DND-41 (cell line): Measurements from ENCODE around the gene RRP1.

ENCODE experiments used
- CTCF ChIP-seq: IDR thresholded peaks from 2 replicates; pipeline ENCODE4 v1.5.1; 2012; ENCODE audit warnings: borderline replicate concordance, low read length, moderate library complexity, mild to moderate bottlenecking; ENCODE audit not compliant: poor library complexity, severe bottlenecking; ENCODE audit errors: extremely low read depth
- EZH2 ChIP-seq: IDR thresholded peaks from 3 replicates; pipeline ENCODE4 v1.6.1; 2012; ENCODE audit warnings: borderline replicate concordance, low read depth, mild to moderate bottlenecking, moderate library complexity, low read length, inconsistent platforms; ENCODE audit not compliant: severe bottlenecking

- TF ChIP-seq CTCF = no peak
- TF ChIP-seq EZH2 = no peak
Measured at GRCh38 chr21:43797925-43798715, 8.7 kb downstream of the RRP1 start.
